D721Med (cell line): ENCODE measurements around the gene CXCL14.
A peak's percentile ranks its signal among the peaks of the same experiment; 100 is the strongest.
"Not testable (repeated sequence)": the region's sequence is repeated elsewhere in the genome, so short reads cannot be mapped to it uniquely, and the experiment has no call there.

Experiments
- DNase-seq: peaks from one replicate; pipeline ENCODE4 v3.0.0; 2011; ENCODE audit warnings: low spot score; ENCODE audit not compliant: insufficient read length
- FAIRE-seq: peaks from 2 replicates; lab custom pipeline; 2011; peaks lifted over from hg19 to GRCh38; lab: Jason Lieb, UNC
- CTCF ChIP-seq: IDR thresholded peaks from 2 replicates; pipeline ENCODE4 v1.5.1; 2012; ENCODE audit warnings: mild to moderate bottlenecking, control low read depth; ENCODE audit not compliant: insufficient read depth; ENCODE audit errors: missing control alignments

Gene CXCL14

GRCh38 chr5:135535420-135535819 lies 43.4 kb downstream of the CXCL14 start:
- no peak for TF ChIP-seq CTCF
- no peak for FAIRE-seq
- DNase-seq, result no peak

- TF ChIP-seq CTCF, result peak; percentile 28
- DNase-seq (no peak), FAIRE-seq (no peak)
Observed at GRCh38 chr5:135534609-135535419, 44.0 kb downstream of the CXCL14 start.

GRCh38 chr5:135533794-135534193 lies 45.0 kb downstream of the CXCL14 start:
- TF ChIP-seq CTCF, result no peak
- FAIRE-seq (peak; percentile 25), DNase-seq (no peak)

- FAIRE-seq (no peak), DNase-seq (no peak)
- no peak for TF ChIP-seq CTCF
Observed at GRCh38 chr5:135533334-135533733, 45.5 kb downstream of the CXCL14 start.

GRCh38 chr5:135529576-135529975 lies 49.2 kb downstream of the CXCL14 start:
- DNase-seq, FAIRE-seq: not testable (repeated sequence)

GRCh38 chr5:135526924-135527323 lies 51.9 kb downstream of the CXCL14 start:
- TF ChIP-seq CTCF, result no peak
- DNase-seq (no peak), FAIRE-seq (no peak)

GRCh38 chr5:135521964-135522363 lies 56.8 kb downstream of the CXCL14 start:
- FAIRE-seq (no peak), DNase-seq (no peak)
- TF ChIP-seq CTCF, result no peak
